ENCODE results near the gene THADA. TPM values are rescaled to one million over a fixed set of nuclear protein-coding genes. Genes with fewer than 3 reads are reported as not detected.

THADA gene
- polyA plus RNA-seq, 1 experiment, result 21.6 TPM

DNA sequence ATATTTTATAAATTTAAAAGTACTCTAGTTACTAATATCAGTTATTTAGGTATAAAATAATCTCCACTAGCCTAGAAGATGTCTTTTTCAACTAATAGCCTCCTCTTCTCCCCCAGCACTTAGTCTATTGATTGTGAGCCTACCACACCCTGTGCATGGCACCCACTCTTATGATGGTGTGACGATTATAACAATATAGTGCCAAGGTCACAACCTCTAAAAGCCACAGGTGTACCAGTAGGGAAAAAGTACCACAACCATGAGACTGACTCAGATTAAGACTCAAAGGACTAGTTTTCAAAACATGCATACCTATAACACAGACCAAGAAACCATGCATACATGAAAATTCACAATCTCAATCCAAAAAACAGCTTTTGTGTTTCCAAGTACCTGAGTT, 27.6 kb downstream of the THADA start:
- CTCF ChIA-PET, result interaction anchor here (0.9 kb wide), 1 partner anchor 8 kb away, joined by 3 read pairs; no protein-coding TSS in a partner anchor
- DNase-seq (ENCODE audit: low read depth), result no peak
- Histone ChIP-seq H3K36me3 (ENCODE audit: control insufficient read depth, insufficient read depth, low read length) (peaks cover 8% of the 10 kb centered on the region), H3K4me3 (ENCODE audit: low read depth, low read length) (no peak overlapping the region), H3K27me3 (ENCODE audit: control insufficient read depth, insufficient read depth, low read length) (no peaks in the 10 kb centered on the region)
- TF ChIP-seq, protein P1, sequence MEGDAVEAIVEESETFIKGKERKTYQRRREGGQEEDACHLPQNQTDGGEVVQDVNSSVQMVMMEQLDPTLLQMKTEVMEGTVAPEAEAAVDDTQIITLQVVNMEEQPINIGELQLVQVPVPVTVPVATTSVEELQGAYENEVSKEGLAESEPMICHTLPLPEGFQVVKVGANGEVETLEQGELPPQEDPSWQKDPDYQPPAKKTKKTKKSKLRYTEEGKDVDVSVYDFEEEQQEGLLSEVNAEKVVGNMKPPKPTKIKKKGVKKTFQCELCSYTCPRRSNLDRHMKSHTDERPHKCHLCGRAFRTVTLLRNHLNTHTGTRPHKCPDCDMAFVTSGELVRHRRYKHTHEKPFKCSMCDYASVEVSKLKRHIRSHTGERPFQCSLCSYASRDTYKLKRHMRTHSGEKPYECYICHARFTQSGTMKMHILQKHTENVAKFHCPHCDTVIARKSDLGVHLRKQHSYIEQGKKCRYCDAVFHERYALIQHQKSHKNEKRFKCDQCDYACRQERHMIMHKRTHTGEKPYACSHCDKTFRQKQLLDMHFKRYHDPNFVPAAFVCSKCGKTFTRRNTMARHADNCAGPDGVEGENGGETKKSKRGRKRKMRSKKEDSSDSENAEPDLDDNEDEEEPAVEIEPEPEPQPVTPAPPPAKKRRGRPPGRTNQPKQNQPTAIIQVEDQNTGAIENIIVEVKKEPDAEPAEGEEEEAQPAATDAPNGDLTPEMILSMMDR (IDR thresholded peaks at IDR 0.05; ENCODE audit: insufficient read depth, low read depth, low read length), result no peak
- POLR2A ChIA-PET, result no interaction called here

DNA sequence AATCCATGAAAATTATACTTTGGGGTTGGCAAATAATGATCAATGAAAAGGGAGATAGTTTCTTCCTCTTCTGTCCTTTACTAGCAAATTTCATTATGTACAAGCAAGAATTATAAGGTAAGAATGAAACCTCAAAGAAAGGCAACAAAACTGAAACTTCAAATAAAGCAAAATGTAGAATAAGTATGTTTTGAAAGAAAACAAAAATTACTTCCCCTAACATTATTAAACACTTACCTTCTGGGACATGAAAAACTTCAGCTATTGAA, 29.4 kb downstream of the THADA start:
- no peak for DNase-seq (ENCODE audit: low read depth)
- H3K27me3 ChIP-seq (ENCODE audit: control insufficient read depth, insufficient read depth, low read length), result no peaks in the 10 kb centered on the region
- TF ChIP-seq, protein P1 (IDR thresholded peaks at IDR 0.05; ENCODE audit: insufficient read depth, low read depth, low read length), result no peak
- CTCF ChIA-PET, result interaction anchor here (0.9 to 3.0 kb wide), 3 partner anchors 11 to 44 kb away, joined by 3 to 13 read pairs (median 4); no protein-coding TSS in a partner anchor
- peaks cover 2% of the 10 kb centered on the region for H3K36me3 ChIP-seq (ENCODE audit: control insufficient read depth, insufficient read depth, low read length)
- POLR2A ChIA-PET, result no interaction called here
- H3K4me3 ChIP-seq (ENCODE audit: low read depth, low read length), result no peak overlapping the region

DNA sequence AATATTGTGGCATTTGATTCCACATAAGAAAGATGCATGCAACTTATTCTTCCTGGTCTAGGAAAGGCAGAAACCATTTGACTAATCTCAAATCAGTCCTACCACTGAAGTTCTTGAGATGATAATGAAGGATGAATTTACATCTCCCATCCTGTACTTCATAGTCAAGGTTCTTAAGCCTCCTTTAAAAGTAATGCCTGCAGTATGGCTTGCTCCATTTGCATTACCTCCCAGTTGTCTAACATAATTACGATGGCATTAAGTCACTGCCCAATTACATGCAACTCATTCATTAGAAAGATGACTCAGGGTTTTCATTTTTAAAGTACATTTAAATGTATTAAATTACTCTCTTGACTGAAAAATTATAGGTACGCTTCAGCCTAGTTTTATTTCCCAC, 32.2 kb downstream of the THADA start:
- no peak for DNase-seq (ENCODE audit: low read depth)
- no peaks in the 10 kb centered on the region for H3K36me3 ChIP-seq (ENCODE audit: control insufficient read depth, insufficient read depth, low read length)
- TF ChIP-seq, protein P1 (IDR thresholded peaks at IDR 0.05; ENCODE audit: insufficient read depth, low read depth, low read length), result no peak
- H3K4me3 ChIP-seq (ENCODE audit: low read depth, low read length), result no peak overlapping the region
- CTCF ChIA-PET, result interaction anchor here (0.9 to 1.4 kb wide), 2 partner anchors 14 to 33 kb away, joined by 3 read pairs; no protein-coding TSS in a partner anchor
- POLR2A ChIA-PET, result no interaction called here
- H3K27me3 ChIP-seq (ENCODE audit: control insufficient read depth, insufficient read depth, low read length), result no peaks in the 10 kb centered on the region

DNA sequence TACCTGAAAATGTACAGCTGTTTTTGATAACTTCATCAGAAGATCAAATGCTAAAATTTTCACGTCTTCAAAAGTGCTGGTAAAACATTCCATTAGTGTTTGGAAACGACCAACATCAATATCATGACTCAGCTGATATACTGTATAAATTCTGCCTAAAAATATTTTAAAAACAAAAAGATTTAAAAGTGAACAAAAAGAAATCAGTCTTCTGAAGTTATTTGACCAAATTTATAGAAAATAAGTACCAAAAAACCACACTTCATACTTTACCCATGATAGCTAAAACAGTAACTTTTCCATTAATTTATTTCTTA, 35.6 kb downstream of the THADA start:
- ChIA-PET CTCF (interaction anchor here (1.7 kb wide), 1 partner anchor 17 kb away, joined by 7 read pairs; no protein-coding TSS in a partner anchor), POLR2A (no interaction called here)
- TF ChIP-seq, protein P1 (IDR thresholded peaks at IDR 0.05; ENCODE audit: insufficient read depth, low read depth, low read length), result no peak
- no peak overlapping the region for H3K4me3 ChIP-seq (ENCODE audit: low read depth, low read length)
- DNase-seq (ENCODE audit: low read depth), result no peak
- H3K27me3 ChIP-seq (ENCODE audit: control insufficient read depth, insufficient read depth, low read length), result no peaks in the 10 kb centered on the region
- no peaks in the 10 kb centered on the region for H3K36me3 ChIP-seq (ENCODE audit: control insufficient read depth, insufficient read depth, low read length)

DNA sequence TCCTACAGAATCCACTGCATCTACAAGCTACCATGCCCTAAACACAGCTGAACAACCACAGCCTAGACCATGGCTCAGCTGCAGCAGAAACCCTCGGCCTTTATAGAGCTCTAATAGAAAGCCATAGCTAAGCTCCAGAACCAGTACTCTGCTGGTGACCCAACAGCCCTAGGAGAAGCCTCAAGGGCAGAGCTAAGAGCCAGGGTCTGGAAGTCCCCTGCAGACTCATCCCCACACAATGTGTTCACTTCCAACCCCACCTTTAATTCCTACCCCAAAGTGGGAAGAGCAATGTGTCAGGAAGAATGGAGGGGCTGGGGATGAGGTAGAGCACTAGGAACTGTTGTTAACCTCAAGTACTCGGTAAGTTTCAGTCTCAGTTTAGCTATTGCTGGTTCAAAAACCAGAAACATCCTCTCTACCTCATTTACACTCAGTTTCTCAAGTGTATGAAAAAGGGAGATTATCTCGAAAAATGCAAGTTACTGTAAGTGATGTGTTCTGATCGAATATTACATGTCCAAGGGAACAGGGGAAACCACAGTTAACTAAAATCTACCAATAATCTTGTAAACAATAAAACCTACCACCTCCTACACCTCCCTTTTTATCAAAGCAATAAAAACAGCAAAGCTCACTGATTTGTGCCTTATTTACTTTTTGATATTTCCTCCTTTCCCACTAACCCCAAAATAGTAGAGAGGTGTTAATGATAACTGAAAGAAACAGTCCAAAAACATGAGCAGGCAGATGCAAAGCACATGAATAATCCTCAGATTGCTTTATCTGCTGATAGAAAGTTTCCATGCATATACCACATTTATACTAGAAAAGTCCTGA, 36.2 kb downstream of the THADA start:
- H3K4me3 ChIP-seq (ENCODE audit: low read depth, low read length), result no peak overlapping the region
- ChIA-PET CTCF (interaction anchor here (1.0 to 1.7 kb wide), 2 partner anchors 17 kb away, joined by 3 to 7 read pairs; no protein-coding TSS in a partner anchor), POLR2A (no interaction called here)
- TF ChIP-seq, protein P1 (IDR thresholded peaks at IDR 0.05; ENCODE audit: insufficient read depth, low read depth, low read length), result no peak
- no peaks in the 10 kb centered on the region for H3K27me3 ChIP-seq (ENCODE audit: control insufficient read depth, insufficient read depth, low read length)
- H3K36me3 ChIP-seq (ENCODE audit: control insufficient read depth, insufficient read depth, low read length), result no peaks in the 10 kb centered on the region
- DNase-seq (ENCODE audit: low read depth), result no peak

All from BJ (cell line).